Left ventricle myocardium inferior (tissue), 1 donor: ENCODE measurements around the gene PAM. TPM values are rescaled to one million over a fixed set of nuclear protein-coding genes. Genes with fewer than 3 reads are reported as not detected.

Experiments used
- DNase-seq: peaks from one replicate; pipeline ENCODE4 v3.0.0-alpha.2; 2020
- H3K27ac ChIP-seq: fragments of 200-600 bp; replicated peaks from 2 replicates; pipeline ENCODE4 v1.8.0; 2021
- H3K27me3 ChIP-seq: fragments of 200-600 bp; 2 replicates; pipeline ENCODE4 v1.8.0; 2021; ENCODE audit warnings: low read depth
- H3K36me3 ChIP-seq: fragments of 200-600 bp; 2 replicates; pipeline ENCODE4 v1.8.0; 2021
- H3K4me1 ChIP-seq: fragments of 200-600 bp; 2 replicates; pipeline ENCODE4 v1.8.0; 2021
- H3K4me3 ChIP-seq: fragments of 200-600 bp; 2 replicates; pipeline ENCODE4 v1.8.0; 2021; ENCODE audit warnings: mild to moderate bottlenecking, moderate library complexity
- H3K9me3 ChIP-seq: fragments of 200-600 bp; replicated peaks from 2 replicates; pipeline ENCODE4 v1.8.0; 2021
- CTCF ChIP-seq: fragments of 200-600 bp; IDR thresholded peaks from 2 replicates; pipeline ENCODE4 v1.8.0; 2021; ENCODE audit warnings: antibody characterized with exemption, mild to moderate bottlenecking, borderline replicate concordance
- intact Hi-C: fragments of 100-400 bp; cut with micrococcal nuclease; formaldehyde crosslinking; loops from one replicate; pipeline ENCODE4 v1.11.0; 2022
- total RNA-seq: library from RNA; stranded (reverse); fragmentation: NEBNext Ultra II Directional; extraction: Animal tissue kit (Norgen Biotek cat#: 25700); gene quantifications from one replicate; pipeline ENCODE4 v1.2.1, GENCODE V29; 2021
- donor health status: DM: no; HTN: yes; CAD: no; lungs with severe emphysema.

Gene PAM
- total RNA-seq, 1 donor from 2014 or later, result 1,051 TPM

GRCh38 chr5:102910240-102911226, 155.4 kb downstream of the PAM start:
- H3K4me1 ChIP-seq, result peaks cover 43% of the 10 kb centered on the region

DNA sequence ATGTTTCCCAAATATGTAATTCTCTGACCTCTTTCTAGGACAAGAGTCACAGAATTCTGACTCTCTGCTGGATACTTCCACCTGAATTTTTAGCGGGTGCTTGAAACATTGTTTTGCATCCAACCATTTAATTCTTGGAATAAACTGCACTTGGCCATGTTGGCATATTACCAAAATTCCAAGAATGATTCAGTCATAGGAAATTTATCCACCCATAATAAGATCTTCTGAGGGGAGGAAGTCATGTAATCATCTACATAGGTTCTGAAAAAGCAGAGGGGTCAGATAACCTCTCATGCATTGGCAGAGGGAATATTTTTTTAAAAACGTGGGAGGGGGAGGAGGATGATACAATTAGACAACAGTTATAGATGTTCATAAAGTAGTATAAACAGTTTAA, 156.9 kb downstream of the PAM start:
- H3K36me3 ChIP-seq, result peaks cover 14% of the 10 kb centered on the region

More at GRCh38 chr5:102910240-102911226, 155.4 kb downstream of the PAM start:
- intact Hi-C loops, result no loop called here
- no peak for TF ChIP-seq CTCF
- no peak overlapping the region for H3K4me3 ChIP-seq
- no peak for DNase-seq
- H3K9me3 ChIP-seq, result no peaks in the 10 kb centered on the region
- H3K27ac ChIP-seq, result peak overlapping the region; percentile 46
- H3K36me3 ChIP-seq, result peaks cover 18% of the 10 kb centered on the region
- H3K27me3 ChIP-seq, result no peaks in the 10 kb centered on the region

DNA sequence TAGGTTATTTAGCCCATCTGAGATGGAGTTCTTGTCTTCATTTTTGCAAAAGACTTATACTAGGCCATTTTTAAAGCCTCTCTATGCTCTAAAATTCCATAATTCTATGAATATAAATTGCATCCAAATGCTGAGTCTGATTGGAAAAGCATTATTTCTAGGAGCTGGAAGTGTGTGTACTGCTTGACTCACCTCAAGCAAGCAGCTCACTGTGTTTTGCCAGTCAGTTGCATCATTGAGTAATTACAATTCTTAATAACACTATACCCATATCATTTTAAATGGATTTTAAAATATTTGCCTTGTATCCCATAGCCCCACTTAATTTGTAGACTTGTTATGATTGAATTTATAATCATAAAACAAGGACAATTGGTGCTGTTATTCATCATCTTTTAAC, 161.0 kb downstream of the PAM start:
- no peaks in the 10 kb centered on the region for H3K27me3 ChIP-seq
- H3K4me3 ChIP-seq, result no peak overlapping the region
- H3K4me1 ChIP-seq, result peaks cover 49% of the 10 kb centered on the region
- intact Hi-C loops, result no loop called here
- H3K9me3 ChIP-seq, result no peaks in the 10 kb centered on the region
- no peak for TF ChIP-seq CTCF
- no peak overlapping the region for H3K27ac ChIP-seq
- peaks cover 15% of the 10 kb centered on the region for H3K36me3 ChIP-seq
- DNase-seq, result no peak

More for the DNA sequence above, 156.9 kb downstream of the PAM start:
- no peak for TF ChIP-seq CTCF
- Histone ChIP-seq H3K9me3 (no peaks in the 10 kb centered on the region), H3K4me3 (no peak overlapping the region), H3K27me3 (no peaks in the 10 kb centered on the region), H3K4me1 (peaks cover 47% of the 10 kb centered on the region), H3K27ac (peak overlapping the region; percentile 46)
- no peak for DNase-seq
- intact Hi-C loops, result no loop called here

DNA sequence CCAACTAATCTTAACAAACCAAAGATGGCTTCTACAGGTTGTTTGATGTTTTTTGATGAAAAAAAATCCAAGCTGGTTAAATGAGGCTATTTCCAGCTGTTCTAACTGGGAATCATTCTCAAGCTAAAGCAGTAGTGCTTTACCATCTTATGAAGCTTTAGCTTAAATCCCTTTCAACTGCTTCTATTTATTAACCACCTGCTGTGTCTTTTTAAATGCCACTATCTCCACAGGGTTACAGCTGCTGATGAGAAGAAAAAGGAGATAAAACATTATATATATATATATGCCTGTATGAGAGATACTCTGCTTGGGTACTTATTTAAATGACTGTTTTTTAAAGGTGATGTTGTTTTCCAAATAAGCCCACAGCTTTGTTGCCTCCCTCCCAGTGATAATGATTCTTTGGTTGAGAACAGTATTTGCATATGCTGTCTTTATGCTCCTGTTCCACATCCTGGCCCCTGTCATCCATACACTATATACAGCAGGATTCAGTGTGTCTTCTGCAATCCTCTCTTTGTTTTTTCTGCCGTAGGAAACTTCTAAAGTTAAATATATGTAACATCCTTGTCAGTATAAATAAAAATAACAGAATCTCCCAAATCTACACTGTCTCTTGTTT, 164.0 kb downstream of the PAM start:
- H3K4me1 ChIP-seq, result peaks cover 59% of the 10 kb centered on the region
- no peaks in the 10 kb centered on the region for H3K9me3 ChIP-seq
- no peaks in the 10 kb centered on the region for H3K27me3 ChIP-seq
- H3K4me3 ChIP-seq, result no peak overlapping the region
- TF ChIP-seq CTCF, result no peak
- peaks cover 14% of the 10 kb centered on the region for H3K36me3 ChIP-seq
- DNase-seq, result no peak
- no peak overlapping the region for H3K27ac ChIP-seq
- intact Hi-C loops, result no loop called here

DNA sequence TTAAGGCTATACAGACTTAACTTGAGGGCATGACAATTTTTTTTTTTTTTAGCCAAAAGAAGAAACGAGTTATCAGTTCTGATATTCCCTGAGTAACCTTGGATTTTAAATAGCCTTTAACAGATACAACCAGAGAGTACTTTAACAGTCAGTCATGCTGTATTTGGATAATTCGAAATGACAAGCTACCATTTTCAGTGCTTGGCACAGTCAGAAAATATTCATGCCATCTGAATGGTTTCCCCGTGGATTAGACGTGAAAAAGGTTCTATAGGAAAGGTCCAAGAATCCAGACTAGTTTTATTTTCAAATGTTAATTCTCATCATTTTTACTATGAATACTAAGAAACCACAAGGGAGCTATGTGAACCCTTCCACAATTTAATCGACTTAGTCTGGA, 165.7 kb downstream of the PAM start:
- Histone ChIP-seq H3K4me1 (peaks cover 59% of the 10 kb centered on the region), H3K36me3 (peaks cover 13% of the 10 kb centered on the region), H3K9me3 (no peaks in the 10 kb centered on the region), H3K4me3 (no peak overlapping the region), H3K27me3 (no peaks in the 10 kb centered on the region), H3K27ac (peak overlapping the region; percentile 7)
- DNase-seq, result no peak
- intact Hi-C loops, result no loop called here
- no peak for TF ChIP-seq CTCF
